ENCODE results near the gene DMWD. TPM values are rescaled to one million over a fixed set of nuclear protein-coding genes. Genes with fewer than 3 reads are reported as not detected.
"Not testable (repeated sequence)": the region's sequence is repeated elsewhere in the genome, so short reads cannot be mapped to it uniquely, and the experiment has no call there.

Gene DMWD
- total RNA-seq, 1 experiment from 2014 or later, result 34.9 TPM

GRCh38 chr19:45753548-45753947 is 39.1 kb downstream of the DMWD start:
- intact Hi-C loops (cut with micrococcal nuclease), result no loop called here
- Histone ChIP-seq H3K4me1 (ENCODE audit: insufficient read depth, low read length) (no peaks in the 10 kb centered on the region), H3F3A (ENCODE audit: low read length, unreplicated experiment) (no peaks in the 10 kb centered on the region), H3K27ac (ENCODE audit: low read length) (no peak overlapping the region), H3K9ac (ENCODE audit: low read length) (no peak overlapping the region), H4K20me1 (ENCODE audit: low read length) (no peaks in the 10 kb centered on the region), H3K4me2 (ENCODE audit: low read length) (no peak overlapping the region), H2AFZ (ENCODE audit: low read length) (no peak overlapping the region), H3K27me3 (ENCODE audit: low read length) (no peaks in the 10 kb centered on the region), H3K9me2 (replicated peaks; ENCODE audit: low read length) (no peaks in the 10 kb centered on the region), H3K79me2 (ENCODE audit: low read length) (no peaks in the 10 kb centered on the region), H3K4me3 (ENCODE audit: low read length) (no peak overlapping the region), H3K36me3 (ENCODE audit: low read depth, low read length) (no peaks in the 10 kb centered on the region), H3K9me3 (ENCODE audit: low read length) (no peaks in the 10 kb centered on the region)
- ATAC-seq (no peak), DNase-seq (no peak)
- BruUV-seq (replicated peaks), result no TSS peak
- TF ChIP-seq CTCF (conservative IDR thresholded peaks at IDR 0.05; ENCODE audit: low read depth, low read length) (no peak), EZH2phosphoT487 (IDR thresholded peaks at IDR 0.05; ENCODE audit: borderline replicate concordance, low read length) (no peak), EZH2 (IDR thresholded peaks at IDR 0.05; ENCODE audit: low read length, unreplicated experiment) (no peak)
- CTCF ChIA-PET, result no interaction called here
- POLR2A ChIA-PET (ENCODE audit: unreplicated experiment), result no interaction called here

GRCh38 chr19:45752639-45753038 is 40.0 kb downstream of the DMWD start:
- Histone ChIP-seq H3K36me3 (ENCODE audit: low read depth, low read length) (no peaks in the 10 kb centered on the region), H3K27me3 (ENCODE audit: low read length) (no peaks in the 10 kb centered on the region), H3K9ac (ENCODE audit: low read length) (no peak overlapping the region), H3K4me2 (ENCODE audit: low read length) (no peak overlapping the region), H3K79me2 (ENCODE audit: low read length) (no peaks in the 10 kb centered on the region), H3K4me3 (ENCODE audit: low read length) (no peak overlapping the region), H2AFZ (ENCODE audit: low read length) (no peak overlapping the region), H3K27ac (ENCODE audit: low read length) (no peak overlapping the region), H3F3A (ENCODE audit: low read length, unreplicated experiment) (no peaks in the 10 kb centered on the region), H3K9me3 (ENCODE audit: low read length) (no peaks in the 10 kb centered on the region), H3K9me2 (replicated peaks; ENCODE audit: low read length) (no peaks in the 10 kb centered on the region), H3K4me1 (ENCODE audit: insufficient read depth, low read length) (no peaks in the 10 kb centered on the region), H4K20me1 (ENCODE audit: low read length) (no peaks in the 10 kb centered on the region)
- intact Hi-C loops (cut with micrococcal nuclease), result no loop called here
- ChIA-PET POLR2A (ENCODE audit: unreplicated experiment) (no interaction called here), CTCF (no interaction called here)
- no TSS peak for BruUV-seq (replicated peaks)
- no peak for DNase-seq
- TF ChIP-seq EZH2 (IDR thresholded peaks at IDR 0.05; ENCODE audit: low read length, unreplicated experiment) (no peak), CTCF (conservative IDR thresholded peaks at IDR 0.05; ENCODE audit: low read depth, low read length) (no peak), EZH2phosphoT487 (IDR thresholded peaks at IDR 0.05; ENCODE audit: borderline replicate concordance, low read length) (no peak)
- ATAC-seq, result no peak

- ATAC-seq; H3F3A ChIP-seq (ENCODE audit: low read length, unreplicated experiment); H3K4me2 ChIP-seq (ENCODE audit: low read length); H3K9ac ChIP-seq (ENCODE audit: low read length); CTCF ChIA-PET; POLR2A ChIA-PET (ENCODE audit: unreplicated experiment); H4K20me1 ChIP-seq (ENCODE audit: low read length); H3K9me3 ChIP-seq (ENCODE audit: low read length); H3K4me1 ChIP-seq (ENCODE audit: insufficient read depth, low read length); BruUV-seq (replicated peaks); intact Hi-C loops (cut with micrococcal nuclease); H3K79me2 ChIP-seq (ENCODE audit: low read length); H2AFZ ChIP-seq (ENCODE audit: low read length); H3K4me3 ChIP-seq (ENCODE audit: low read length); DNase-seq; H3K9me2 ChIP-seq (replicated peaks; ENCODE audit: low read length); H3K36me3 ChIP-seq (ENCODE audit: low read depth, low read length); H3K27ac ChIP-seq (ENCODE audit: low read length); H3K27me3 ChIP-seq (ENCODE audit: low read length): not testable (repeated sequence)
Observed at GRCh38 chr19:45751483-45751882, 41.2 kb downstream of the DMWD start.
